ENCODE results near the gene NDC80.
"Not testable (repeated sequence)": the region's sequence is repeated elsewhere in the genome, so short reads cannot be mapped to it uniquely, and the experiment has no call there.

- peak in 2 of 3 experiments; percentile 18 to 38 for TF ChIP-seq CTCF (optimal IDR thresholded peaks at IDR 0.05 in 1 of 3, IDR thresholded peaks at IDR 0.05 in 1 of 3, conservative IDR thresholded peaks at IDR 0.05 in 1 of 3; ENCODE audit: extremely low read depth in 1 of 3, insufficient read depth in 2 of 3, low read length in 3 of 3)
- not testable (repeated sequence) for TF ChIP-seq EZH2 (IDR thresholded peaks at IDR 0.05; ENCODE audit: low read length)
Measured at GRCh38 chr18:2541925-2542563, 29.3 kb upstream of the NDC80 start.

Data from keratinocyte (primary cell).